ENCODE data around the gene NCAPG2. TPM values are rescaled to one million over a fixed set of nuclear protein-coding genes. Genes with fewer than 3 reads are reported as not detected.

Gene NCAPG2
- total RNA-seq, 4 donors from 2014 or later, result 4.2 to 6.2 (median 4.4) TPM

GRCh38 chr7:158588085-158588877 is 116.3 kb downstream of the NCAPG2 start:
- TF ChIP-seq CTCF (IDR thresholded peaks at IDR 0.05) (no peak), POLR2A (IDR thresholded peaks at IDR 0.05; ENCODE audit: low read depth) (no peak), EP300 (IDR thresholded peaks at IDR 0.05) (no peak)
- Histone ChIP-seq H3K9me3 (peaks cover 0 to 8% (median 5%) of the 10 kb centered on the region in 4 donors), H3K4me1 (peaks cover 20 to 35% (median 27%) of the 10 kb centered on the region in 4 donors), H3K36me3 (no peaks in the 10 kb centered on the region), H3K27me3 (peaks cover 4 to 58% (median 27%) of the 10 kb centered on the region in 4 donors), H3K27ac (replicated peaks in 1 of 4) (no peak overlapping the region), H3K4me3 (peak overlapping the region; percentile 49 to 57 (median 52))
- 27% methylated on average over 6 of the region's 63 CpGs for WGBS
- intact Hi-C loops (cut with DNase I), result no loop called here
- no peak for DNase-seq (ENCODE audit: extremely low spot score)

- DNase-seq (ENCODE audit: extremely low spot score), result no peak
- H3K27me3 ChIP-seq, result peaks cover 4 to 67% (median 31%) of the 10 kb centered on the region in 4 donors
These were observed 117.2 kb downstream of the NCAPG2 start, which contains the start of gene PTPRN2 for GRCh38 chr7:158587162-158588084. PTPRN2 (minus strand) TSS chr7:158587823.

GRCh38 chr7:158586499-158587161 is 118.0 kb downstream of the NCAPG2 start:
- no peaks in the 10 kb centered on the region for H3K9me3 ChIP-seq
- H3K27me3 ChIP-seq, result peaks cover 4 to 75% (median 31%) of the 10 kb centered on the region in 4 donors
- no peaks in the 10 kb centered on the region for H3K36me3 ChIP-seq
- 6% methylated on average over 23 of the region's 63 CpGs for WGBS
- peak overlapping the region; percentile 46 to 52 (median 48) for H3K4me3 ChIP-seq
- intact Hi-C loops (cut with DNase I), result no loop called here
- peaks cover 20 to 35% (median 27%) of the 10 kb centered on the region in 4 donors for H3K4me1 ChIP-seq
- no peak for TF ChIP-seq POLR2A (IDR thresholded peaks at IDR 0.05; ENCODE audit: low read depth)
- no peak for TF ChIP-seq EP300 (IDR thresholded peaks at IDR 0.05)
- TF ChIP-seq CTCF (IDR thresholded peaks at IDR 0.05), result no peak
- no peak for TF ChIP-seq POLR2AphosphoS5 (IDR thresholded peaks at IDR 0.05)
- no peak for DNase-seq (ENCODE audit: extremely low spot score)
- no peak overlapping the region for H3K27ac ChIP-seq (replicated peaks in 1 of 4)

More at GRCh38 chr7:158587162-158588084, 117.2 kb downstream of the NCAPG2 start, which contains the start of gene PTPRN2:
- H3K4me3 ChIP-seq, result peak within 1 kb of the TSS; percentile 49 to 57 (median 52)
- TF ChIP-seq EP300 (IDR thresholded peaks at IDR 0.05), result no peak
- TF ChIP-seq CTCF (IDR thresholded peaks at IDR 0.05), result no peak
- no peak for TF ChIP-seq POLR2AphosphoS5 (IDR thresholded peaks at IDR 0.05)
- TF ChIP-seq POLR2A (IDR thresholded peaks at IDR 0.05; ENCODE audit: low read depth), result no peak
- 0% methylated on average over 3 of the region's 110 CpGs for WGBS
- H3K36me3 ChIP-seq, result no peaks in the 10 kb centered on the region
- no peak within 1 kb of the TSS for H3K27ac ChIP-seq (replicated peaks in 1 of 4)
- H3K4me1 ChIP-seq, result peaks cover 20 to 35% (median 27%) of the 10 kb centered on the region in 4 donors
- no peaks in the 10 kb centered on the region for H3K9me3 ChIP-seq
- intact Hi-C loops (cut with DNase I), result no loop called here

GRCh38 chr7:158585721-158586498 is 118.7 kb downstream of the NCAPG2 start:
- H3K4me3 ChIP-seq, result peak overlapping the region; percentile 46 to 52 (median 48)
- TF ChIP-seq CTCF (IDR thresholded peaks at IDR 0.05), result no peak
- no peak for TF ChIP-seq POLR2AphosphoS5 (IDR thresholded peaks at IDR 0.05)
- no peak for TF ChIP-seq EP300 (IDR thresholded peaks at IDR 0.05)
- TF ChIP-seq POLR2A (IDR thresholded peaks at IDR 0.05; ENCODE audit: low read depth), result no peak
- peaks cover 0 to 2% (median 0%) of the 10 kb centered on the region in 4 donors for H3K9me3 ChIP-seq
- H3K27ac ChIP-seq (replicated peaks in 1 of 4), result no peak overlapping the region
- intact Hi-C loops (cut with DNase I), result no loop called here
- no peaks in the 10 kb centered on the region for H3K36me3 ChIP-seq
- WGBS, result 49% methylated on average over 13 of the region's 17 CpGs
- peaks cover 4 to 82% (median 31%) of the 10 kb centered on the region in 4 donors for H3K27me3 ChIP-seq
- no peak for DNase-seq (ENCODE audit: extremely low spot score)
- peaks cover 20 to 35% (median 27%) of the 10 kb centered on the region in 4 donors for H3K4me1 ChIP-seq
